H9 (cell line): ENCODE results near the gene PRKAR2B. TPM values are rescaled to one million over a fixed set of nuclear protein-coding genes. Genes with fewer than 3 reads are reported as not detected.

Experiments used
- DNase-seq: peaks from one replicate; pipeline ENCODE4 v3.0.0-alpha.2; 2017
- H2AFZ ChIP-seq: one replicate; pipeline ENCODE4 v1.6.1; 2013; ENCODE audit warnings: mild to moderate bottlenecking, low read length, control low read depth, moderate library complexity
- H2AK5ac ChIP-seq: 2 replicates; pipeline ENCODE4 v1.6.1; 2013; ENCODE audit warnings: low read length, control low read depth, mixed read lengths; ENCODE audit not compliant: insufficient read length
- H2BK120ac ChIP-seq: one replicate; pipeline ENCODE4 v1.6.1; 2013; ENCODE audit warnings: low read depth, mild to moderate bottlenecking, low read length, control low read depth, inconsistent platforms; ENCODE audit not compliant: poor library complexity, severe bottlenecking
- H2BK12ac ChIP-seq: 2 replicates; pipeline ENCODE4 v1.6.1; 2013; ENCODE audit warnings: low read length, control low read depth, mixed read lengths, low read depth; ENCODE audit not compliant: insufficient read length
- H2BK15ac ChIP-seq: 2 replicates; pipeline ENCODE4 v1.6.1; 2013; ENCODE audit warnings: low read depth, low read length, control low read depth
- H2BK20ac ChIP-seq: one replicate; pipeline ENCODE4 v1.6.1; 2013; ENCODE audit warnings: low read depth, mild to moderate bottlenecking, low read length, control low read depth, inconsistent platforms; ENCODE audit not compliant: poor library complexity, severe bottlenecking
- H2BK5ac ChIP-seq: 2 replicates; pipeline ENCODE4 v1.6.1; 2013; ENCODE audit warnings: low read length, control low read depth, mixed read lengths; ENCODE audit not compliant: insufficient read length
- H3K14ac ChIP-seq: 2 replicates; pipeline ENCODE4 v1.6.1; 2013; ENCODE audit warnings: low read length, control low read depth; ENCODE audit not compliant: insufficient read depth
- H3K18ac ChIP-seq: 2 replicates; pipeline ENCODE4 v1.6.1; 2013; ENCODE audit warnings: low read depth, mild to moderate bottlenecking, mixed read lengths, low read length, control low read depth; ENCODE audit not compliant: insufficient read length
- H3K23ac ChIP-seq: 2 replicates; pipeline ENCODE4 v1.6.1; 2013; ENCODE audit warnings: low read length, control low read depth, mixed read lengths, low read depth; ENCODE audit not compliant: insufficient read length
- H3K23me2 ChIP-seq: 2 replicates; pipeline ENCODE4 v1.6.1; 2013; ENCODE audit warnings: low read depth, mild to moderate bottlenecking, mixed read lengths, low read length, control low read depth; ENCODE audit not compliant: insufficient read length, poor library complexity, severe bottlenecking
- H3K27ac ChIP-seq: 2 replicates; pipeline ENCODE4 v1.5.1; 2013; ENCODE audit warnings: low read length, control low read depth, mixed read lengths, low read depth; ENCODE audit not compliant: insufficient read length
- H3K27me3 ChIP-seq: 2 replicates; pipeline ENCODE4 v1.6.1; 2013; ENCODE audit warnings: low read length, control low read depth, inconsistent platforms; ENCODE audit not compliant: insufficient read depth
- H3K4ac ChIP-seq: 2 replicates; pipeline ENCODE4 v1.6.1; 2013; ENCODE audit warnings: low read depth, mild to moderate bottlenecking, control low read depth, inconsistent platforms, low read length, moderate library complexity
- H3K4me1 ChIP-seq: 2 replicates; pipeline ENCODE4 v1.6.1; 2013; ENCODE audit warnings: low read length, control low read depth, inconsistent platforms; ENCODE audit not compliant: insufficient read depth
- H3K4me2 ChIP-seq: 2 replicates; pipeline ENCODE4 v1.6.1; 2013; ENCODE audit warnings: low read length, control low read depth, mixed read lengths; ENCODE audit not compliant: insufficient read length, insufficient read depth
- H3K56ac ChIP-seq: 2 replicates; pipeline ENCODE4 v1.6.1; 2013; ENCODE audit warnings: low read depth, mild to moderate bottlenecking, mixed read lengths, low read length, control low read depth; ENCODE audit not compliant: insufficient read length
- H3K79me1 ChIP-seq: 2 replicates; pipeline ENCODE4 v1.6.1; 2013; ENCODE audit warnings: low read depth, mild to moderate bottlenecking, moderate library complexity, low read length, control low read depth, inconsistent platforms; ENCODE audit not compliant: insufficient read depth, poor library complexity, severe bottlenecking
- H3K79me2 ChIP-seq: 2 replicates; pipeline ENCODE4 v1.6.1; 2013; ENCODE audit warnings: low read length, control low read depth, inconsistent platforms; ENCODE audit not compliant: insufficient read depth
- H3K9ac ChIP-seq: 2 replicates; pipeline ENCODE4 v1.6.1; 2013; ENCODE audit warnings: low read length, control low read depth, mixed read lengths; ENCODE audit not compliant: insufficient read length; ENCODE audit errors: extremely low read depth
- H3K9me3 ChIP-seq: one replicate; pipeline ENCODE4 v1.6.1; 2013; ENCODE audit warnings: low read depth, low read length, inconsistent platforms; ENCODE audit not compliant: control insufficient read depth
- H3T11ph ChIP-seq: one replicate; pipeline ENCODE4 v1.6.1; 2013; ENCODE audit warnings: mild to moderate bottlenecking, low read length, control low read depth, inconsistent platforms
- H4K20me1 ChIP-seq: one replicate; pipeline ENCODE4 v1.6.1; 2013; ENCODE audit not compliant: control insufficient read depth, insufficient read length, insufficient read depth
- H4K5ac ChIP-seq: 2 replicates; pipeline ENCODE4 v1.6.1; 2013; ENCODE audit warnings: low read depth, mild to moderate bottlenecking, mixed read lengths, low read length, control low read depth; ENCODE audit not compliant: insufficient read length
- H4K8ac ChIP-seq: replicated peaks from 2 replicates; pipeline ENCODE4 v1.6.1; 2013; ENCODE audit warnings: low read length, control low read depth, mixed read lengths, low read depth; ENCODE audit not compliant: insufficient read length
- H4K91ac ChIP-seq: 2 replicates; pipeline ENCODE4 v1.6.1; 2013; ENCODE audit warnings: low read depth, mild to moderate bottlenecking, moderate library complexity, mixed read lengths, low read length, control low read depth; ENCODE audit not compliant: insufficient read length
- H3K27ac Mint-ChIP-seq, 3 experiments: 2 replicates in 2 of 3; 3 replicates in 1 of 3; pipeline ENCODE4 v1.8.0; 2020 to 2021; ENCODE audit warnings: mixed read lengths in 3 of 3, mild to moderate bottlenecking in 1 of 3, moderate library complexity in 1 of 3
- H3K27me3 Mint-ChIP-seq: 2 replicates; pipeline ENCODE4 v1.8.0; 2021; ENCODE audit warnings: low read depth, mild to moderate bottlenecking, moderate library complexity, mixed read lengths
- H3K36me3 Mint-ChIP-seq, 3 experiments: 2 replicates in 2 of 3; 3 replicates in 1 of 3; pipeline ENCODE4 v1.8.0; 2020 to 2021; ENCODE audit warnings: low read depth in 3 of 3, mixed read lengths in 3 of 3; ENCODE audit not compliant: insufficient read depth in 1 of 3
- H3K4me1 Mint-ChIP-seq, 2 experiments: 2 replicates each; pipeline ENCODE4 v1.8.0; 2020; ENCODE audit warnings: mixed read lengths in 2 of 2
- H3K4me3 Mint-ChIP-seq, 2 experiments: 2 replicates in 1 of 2; 3 replicates in 1 of 2; pipeline ENCODE4 v1.8.0; 2020 to 2021; ENCODE audit warnings: mild to moderate bottlenecking in 2 of 2, mixed read lengths in 2 of 2, moderate library complexity in 1 of 2
- H3K9me3 Mint-ChIP-seq, 2 experiments: 2 replicates in 1 of 2; 3 replicates in 1 of 2; pipeline ENCODE4 v1.8.0; 2020; ENCODE audit warnings: mild to moderate bottlenecking in 2 of 2, mixed read lengths in 2 of 2, moderate library complexity in 1 of 2
- WGBS: extraction: QIAGEN DNeasy Blood & Tissue Kit; methylation state at CpG from one replicate; pipeline ENCODE4 v1.1.7; 2013; ENCODE audit warnings: missing lambda C conversion rate, low lambda C conversion rate, mixed read lengths; ENCODE audit not compliant: insufficient read length; ENCODE audit errors: extremely low coverage; 5-methylcytosine and 5-hydroxymethylcytosine counted together
- long read RNA-seq: library from polyadenylated mRNA; unstranded; transcript quantifications from one replicate; pipeline ENCODE4 v2.0.0, GENCODE V29; 2020
- total RNA-seq: library from RNA; stranded (reverse); gene quantifications from 2 replicates; pipeline ENCODE4 v1.2.1, GENCODE V29; 2021
- TF ChIP-seq, protein P1 (sequence below): fragments of 200-600 bp; sonication (generic); conservative IDR thresholded peaks from 3 replicates; pipeline ENCODE4 v1.8.0; 2021; ENCODE audit warnings: antibody characterized with exemption, mild to moderate bottlenecking

Gene PRKAR2B
- total RNA-seq, result 15.2 and 16.6 TPM in 2 replicates
- long read RNA-seq, partial matches to known transcripts, result 0 of 3 reads
- long read RNA-seq, other reads (novel, unspliced or antisense), result 0 of 3 reads

DNA sequence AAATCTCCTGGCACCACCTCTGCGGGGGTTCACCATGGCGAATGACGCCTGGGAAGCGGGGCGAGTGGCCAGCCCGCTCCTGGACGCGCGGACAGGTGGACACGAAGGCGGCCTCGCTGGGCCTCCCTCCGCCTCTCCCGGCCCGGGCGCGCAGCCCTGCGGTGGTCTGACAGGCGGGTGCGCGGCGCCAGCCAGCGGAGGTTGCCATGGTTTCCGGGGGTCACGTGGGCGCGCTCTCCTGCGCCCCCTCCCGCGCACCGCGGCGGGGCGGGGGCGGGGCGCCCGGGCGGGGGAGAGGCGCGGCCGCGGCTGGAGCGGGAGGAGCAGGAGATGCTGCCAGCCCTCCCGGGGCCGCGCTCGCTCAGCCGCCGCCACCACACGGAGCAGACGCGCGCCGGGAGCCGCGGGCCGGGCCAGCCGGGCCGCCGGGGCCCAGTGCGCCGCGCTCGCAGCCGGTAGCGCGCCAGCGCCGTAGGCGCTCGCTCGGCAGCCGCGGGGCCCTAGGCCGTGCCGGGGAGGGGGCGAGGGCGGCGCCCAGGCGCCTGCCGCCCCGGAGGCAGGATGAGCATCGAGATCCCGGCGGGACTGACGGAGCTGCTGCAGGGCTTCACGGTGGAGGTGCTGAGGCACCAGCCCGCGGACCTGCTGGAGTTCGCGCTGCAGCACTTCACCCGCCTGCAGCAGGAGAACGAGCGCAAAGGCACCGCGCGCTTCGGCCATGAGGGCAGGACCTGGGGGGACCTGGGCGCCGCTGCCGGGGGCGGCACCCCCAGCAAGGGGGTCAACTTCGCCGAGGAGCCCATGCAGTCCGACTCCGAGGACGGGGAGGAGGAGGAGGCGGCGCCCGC is at the start of gene PRKAR2B:
Gene PRKAR2B (plus strand): TSS at position 359 of the 848 bp plus-strand sequence. CDS start 203 bp downstream, at position 562.
- Histone ChIP-seq H2BK15ac (no peak within 1 kb of the TSS), H3K56ac (no peak within 1 kb of the TSS), H2BK5ac (no peak within 1 kb of the TSS), H3K27ac (no peak within 1 kb of the TSS), H3K79me1 (no peaks in the 10 kb centered on the region), H2BK120ac (no peak within 1 kb of the TSS), H4K20me1 (no peaks in the 10 kb centered on the region), H2AFZ (no peak within 1 kb of the TSS), H3K14ac (no peak within 1 kb of the TSS), H4K5ac (no peak within 1 kb of the TSS), H3K23me2 (peaks cover 5% of the 10 kb centered on the region), H2AK5ac (no peak within 1 kb of the TSS), H3K27me3 (no peaks in the 10 kb centered on the region), H4K8ac (no peak within 1 kb of the TSS), H3K23ac (no peak within 1 kb of the TSS), H3K4me2 (peak within 1 kb of the TSS; percentile 54), H3K18ac (peak within 1 kb of the TSS; percentile 21), H3K4ac (no peak within 1 kb of the TSS), H3K79me2 (no peaks in the 10 kb centered on the region; the same call in 1 of the 2 replicates), H2BK12ac (no peak within 1 kb of the TSS), H3K4me1 (peaks cover 5% of the 10 kb centered on the region; the same call in 1 of the 2 replicates), H3T11ph (no peak within 1 kb of the TSS), H3K9ac (peak within 1 kb of the TSS; percentile 30), H2BK20ac (no peak within 1 kb of the TSS), H4K91ac (no peak within 1 kb of the TSS), H3K9me3 (no peaks in the 10 kb centered on the region)
- TF ChIP-seq, protein P1, sequence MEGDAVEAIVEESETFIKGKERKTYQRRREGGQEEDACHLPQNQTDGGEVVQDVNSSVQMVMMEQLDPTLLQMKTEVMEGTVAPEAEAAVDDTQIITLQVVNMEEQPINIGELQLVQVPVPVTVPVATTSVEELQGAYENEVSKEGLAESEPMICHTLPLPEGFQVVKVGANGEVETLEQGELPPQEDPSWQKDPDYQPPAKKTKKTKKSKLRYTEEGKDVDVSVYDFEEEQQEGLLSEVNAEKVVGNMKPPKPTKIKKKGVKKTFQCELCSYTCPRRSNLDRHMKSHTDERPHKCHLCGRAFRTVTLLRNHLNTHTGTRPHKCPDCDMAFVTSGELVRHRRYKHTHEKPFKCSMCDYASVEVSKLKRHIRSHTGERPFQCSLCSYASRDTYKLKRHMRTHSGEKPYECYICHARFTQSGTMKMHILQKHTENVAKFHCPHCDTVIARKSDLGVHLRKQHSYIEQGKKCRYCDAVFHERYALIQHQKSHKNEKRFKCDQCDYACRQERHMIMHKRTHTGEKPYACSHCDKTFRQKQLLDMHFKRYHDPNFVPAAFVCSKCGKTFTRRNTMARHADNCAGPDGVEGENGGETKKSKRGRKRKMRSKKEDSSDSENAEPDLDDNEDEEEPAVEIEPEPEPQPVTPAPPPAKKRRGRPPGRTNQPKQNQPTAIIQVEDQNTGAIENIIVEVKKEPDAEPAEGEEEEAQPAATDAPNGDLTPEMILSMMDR, result no peak
- Mint-ChIP-seq H3K27me3 (peaks cover 16% of the 10 kb centered on the region), H3K27ac (peak within 1 kb of the TSS in 1 of 3 experiments; percentile 10; a peak in 1 of 7 replicates), H3K9me3 (no peaks in the 10 kb centered on the region), H3K4me1 (peaks cover 28 to 33% of the 10 kb centered on the region in 2 experiments), H3K4me3 (peak within 1 kb of the TSS; percentile 82 to 87), H3K36me3 (no peaks in the 10 kb centered on the region; a peak in 1 of 7 replicates)
- no CpG with 5 or more reads among the region's 110 CpGs for WGBS
- DNase-seq, result peak; percentile 88
